Middle frontal gyrus (tissue), 1 donor: ENCODE results near the gene PFN3.

Experiments used
- DNase-seq: peaks from one replicate; pipeline ENCODE4 v3.0.0-alpha.2; 2015; ENCODE audit warnings: low spot score; ENCODE audit errors: extremely low spot score

Gene PFN3, protein sequence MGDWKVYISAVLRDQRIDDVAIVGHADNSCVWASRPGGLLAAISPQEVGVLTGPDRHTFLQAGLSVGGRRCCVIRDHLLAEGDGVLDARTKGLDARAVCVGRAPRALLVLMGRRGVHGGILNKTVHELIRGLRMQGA

DNA sequence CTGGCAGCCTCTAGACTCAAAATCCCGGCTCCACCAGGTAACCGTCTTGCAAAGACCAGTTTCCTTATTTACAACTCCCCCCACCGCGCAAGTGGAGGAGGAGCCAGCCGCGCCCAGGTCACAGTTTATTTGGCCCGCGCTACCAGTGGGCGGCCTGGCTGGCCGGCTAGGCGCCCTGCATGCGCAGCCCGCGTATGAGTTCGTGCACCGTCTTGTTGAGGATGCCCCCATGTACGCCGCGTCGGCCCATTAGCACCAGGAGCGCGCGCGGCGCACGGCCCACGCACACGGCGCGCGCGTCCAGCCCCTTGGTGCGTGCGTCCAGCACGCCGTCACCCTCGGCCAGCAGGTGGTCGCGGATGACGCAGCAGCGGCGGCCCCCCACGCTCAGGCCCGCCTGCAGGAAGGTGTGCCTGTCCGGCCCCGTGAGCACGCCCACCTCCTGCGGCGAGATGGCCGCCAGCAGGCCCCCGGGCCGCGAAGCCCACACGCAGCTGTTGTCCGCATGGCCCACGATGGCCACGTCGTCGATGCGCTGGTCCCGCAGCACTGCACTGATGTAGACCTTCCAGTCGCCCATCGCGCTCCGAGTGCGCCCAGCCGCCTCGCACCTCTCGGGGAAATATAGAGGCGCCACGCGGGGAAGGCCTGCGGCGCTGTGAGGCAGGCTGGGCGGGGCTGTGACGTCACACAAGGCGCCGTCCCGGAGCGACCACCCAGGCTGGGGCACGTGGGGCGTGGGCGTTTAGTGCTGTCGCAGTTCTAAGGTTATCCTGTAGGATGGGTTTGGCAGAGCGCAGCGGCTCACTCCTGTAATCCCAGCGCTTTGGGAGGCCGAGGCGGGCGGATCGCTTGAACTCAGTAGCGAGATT is at the start of gene PFN3:
TSS of gene PFN3 (minus strand) at position 665 of the 872 bp plus-strand sequence. CDS start at position 580, 85 bp downstream.
- no peak for DNase-seq

DNA sequence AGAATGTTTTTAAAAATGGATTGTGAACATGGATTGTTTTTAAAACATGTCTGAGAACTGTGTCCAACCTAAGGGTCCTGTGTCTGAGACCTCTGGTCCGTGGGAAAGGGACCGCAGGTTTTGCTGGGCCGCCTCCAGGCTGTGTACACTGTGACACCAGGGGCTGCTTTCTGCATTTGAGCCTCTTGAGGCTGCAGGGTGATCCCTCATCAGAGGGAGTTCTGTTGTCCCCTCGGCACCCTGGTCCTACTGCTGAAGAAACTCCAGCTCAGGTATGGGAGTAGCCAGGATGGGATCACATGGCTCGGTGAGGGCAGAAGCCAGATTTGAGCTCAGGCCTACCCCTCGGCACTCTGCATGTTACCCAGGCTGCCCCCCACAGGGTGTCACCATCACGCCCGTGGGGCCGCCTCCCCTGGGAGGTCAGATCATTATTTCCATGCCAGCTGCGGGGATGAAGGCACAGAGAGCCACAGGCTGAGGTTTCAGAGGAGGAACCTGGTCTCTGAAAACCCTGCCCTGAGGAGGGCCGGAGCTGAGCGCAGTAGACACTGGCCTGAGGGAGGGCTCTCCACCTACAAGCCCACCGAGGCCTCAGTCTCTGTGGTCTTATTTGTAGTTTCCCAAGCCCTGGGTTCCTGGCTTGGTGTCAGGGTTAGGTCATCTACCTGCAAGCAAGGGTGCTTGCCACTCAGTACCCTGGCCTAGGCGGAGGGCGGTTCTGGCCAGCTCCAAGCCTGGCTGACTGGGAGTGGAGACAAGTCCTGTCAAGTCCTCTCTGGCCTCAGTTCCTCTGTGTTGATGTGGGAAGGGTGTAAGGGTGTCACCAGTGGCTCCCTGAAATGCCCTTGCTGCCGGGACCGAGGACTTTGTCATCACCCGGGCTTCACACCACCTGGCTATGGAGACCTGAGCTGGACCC is 48.9 kb upstream of the PFN3 start:
- DNase-seq, result no peak

DNA sequence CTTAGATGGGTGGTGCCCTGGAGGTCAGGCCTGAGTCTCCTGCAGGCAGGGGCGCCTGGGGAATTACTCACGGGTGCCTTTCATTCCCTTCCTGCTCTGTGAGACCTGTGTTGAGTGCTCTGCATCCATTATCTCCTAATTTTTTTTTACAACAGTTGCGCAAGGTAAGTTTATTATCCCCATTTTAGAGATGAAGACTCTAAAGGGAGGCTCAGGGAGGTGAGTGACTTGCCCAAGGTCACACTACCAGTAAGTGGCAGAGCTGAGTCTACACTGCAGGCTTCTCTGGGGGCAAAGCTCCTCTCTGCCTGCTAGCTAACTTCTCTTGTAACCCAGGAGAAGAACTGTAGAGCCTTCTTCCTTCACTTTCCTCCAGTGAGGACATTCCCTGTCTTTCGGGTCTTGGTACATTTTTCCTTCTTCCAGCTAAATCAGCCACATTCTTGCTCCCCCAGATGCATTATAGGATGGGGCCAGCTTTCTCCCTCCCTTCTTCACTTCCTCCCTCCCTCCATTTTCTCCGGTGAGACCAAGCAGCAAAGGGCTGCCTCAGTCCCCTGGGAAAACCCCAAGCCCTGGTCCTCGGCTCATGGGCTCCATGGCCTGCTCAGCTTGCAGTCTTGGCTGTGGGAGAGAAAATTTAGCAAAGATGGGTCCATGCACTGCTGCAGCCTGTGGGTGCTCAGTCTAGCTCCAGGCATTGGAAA is 47.9 kb upstream of the PFN3 start:
- DNase-seq, result no peak

DNA sequence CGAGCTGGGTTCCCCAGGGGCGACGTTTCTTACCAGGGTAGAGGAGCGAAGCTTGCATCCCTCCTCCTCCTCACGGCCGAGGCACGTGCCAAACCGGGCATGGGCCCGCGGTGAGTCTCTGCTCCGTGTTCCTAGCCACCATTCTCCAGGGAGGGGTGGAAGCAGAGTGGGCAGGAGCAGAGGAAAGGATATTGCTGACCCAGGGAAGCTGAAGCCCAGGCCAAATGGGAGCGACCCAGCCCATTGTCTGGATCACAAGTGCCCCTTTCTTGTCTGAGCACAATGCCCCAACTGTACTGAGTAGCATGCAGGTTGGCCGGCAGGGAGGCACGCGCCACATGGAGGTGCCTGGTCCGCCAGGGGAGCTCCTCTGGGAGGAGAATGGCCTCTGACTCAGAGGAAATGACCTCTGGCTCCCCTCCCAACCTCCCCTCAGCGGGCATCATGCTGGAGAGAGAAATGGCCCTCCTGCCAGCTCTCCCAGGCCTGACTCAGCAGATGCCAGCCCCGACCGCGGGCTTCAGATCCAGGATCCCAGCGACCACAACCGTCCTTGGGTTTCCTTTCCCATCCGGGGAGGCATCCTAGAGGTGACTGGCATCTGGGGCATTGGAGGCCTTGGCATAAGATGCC is 47.3 kb upstream of the PFN3 start:
- no peak for DNase-seq

DNA sequence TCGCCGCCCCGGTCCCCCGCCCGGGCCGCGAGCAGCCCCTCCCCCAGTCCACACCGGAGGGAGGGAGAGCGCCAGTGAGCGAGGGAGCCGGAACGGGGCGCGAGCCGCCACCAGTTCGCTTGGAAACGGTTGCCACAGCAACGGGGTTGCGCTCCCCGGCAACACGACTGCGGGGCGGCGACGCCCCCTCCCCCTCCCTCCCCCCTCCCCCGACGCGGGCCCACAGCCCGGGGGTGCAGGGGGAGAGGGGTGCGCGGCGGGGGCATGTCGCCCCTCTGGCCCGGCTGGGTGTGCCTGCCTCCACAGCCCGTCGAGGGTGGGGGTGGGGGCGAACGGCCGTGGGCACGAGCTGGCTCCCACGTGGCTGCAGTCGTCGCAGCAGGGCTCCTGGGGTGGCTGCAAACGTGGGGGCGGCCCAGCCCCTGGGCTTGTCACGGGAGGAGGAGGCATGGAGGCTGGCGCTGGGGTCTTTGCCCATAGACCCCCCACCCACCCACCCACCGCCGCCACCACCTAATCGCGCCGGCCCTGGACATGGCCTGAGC is 46.7 kb upstream of the PFN3 start:
- no peak for DNase-seq

DNA sequence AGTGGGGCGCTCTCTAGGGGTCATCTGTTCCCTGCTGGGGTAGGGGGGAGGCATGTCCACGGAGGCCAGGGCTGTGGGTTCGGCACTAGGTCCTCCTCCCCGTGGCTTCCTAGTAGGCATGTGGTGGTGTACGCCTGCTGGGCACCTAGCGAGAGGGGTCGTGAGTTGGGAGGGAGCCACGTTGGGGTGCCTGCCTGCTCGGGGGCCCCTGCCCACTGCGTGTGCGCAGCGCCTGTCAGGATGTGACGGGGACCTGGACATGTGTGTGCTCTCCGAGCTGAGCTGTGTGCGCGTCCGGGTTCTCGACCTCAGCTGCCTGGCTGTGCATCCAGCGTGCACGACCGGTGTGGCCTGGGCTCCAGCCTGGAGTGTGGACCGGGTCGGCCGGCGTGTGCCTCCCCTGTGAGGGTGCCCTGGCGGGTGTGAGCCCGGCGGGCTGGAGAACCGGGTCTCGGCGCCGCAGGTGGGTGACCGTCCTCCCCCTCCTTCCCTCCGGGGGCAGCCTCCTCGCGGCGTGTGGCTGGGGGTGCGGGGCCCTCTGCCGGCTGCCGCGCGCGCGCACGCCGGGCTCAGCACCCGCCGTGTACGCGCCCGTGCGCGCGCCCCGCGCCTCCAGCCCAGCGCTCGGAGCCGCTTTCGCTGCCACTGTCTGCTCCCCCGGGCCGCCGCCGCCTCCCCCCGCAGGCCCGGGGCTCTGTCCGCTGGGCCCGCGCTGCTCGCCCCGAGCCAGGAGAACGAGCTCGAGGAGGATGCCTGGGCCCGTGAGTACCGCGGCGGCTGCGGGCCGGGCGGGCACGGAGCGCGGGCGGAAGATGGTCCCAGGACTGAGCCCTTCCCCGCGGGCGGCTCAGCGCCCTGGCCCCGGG is 46.0 kb upstream of the PFN3 start, which contains the start of gene PRR7:
TSS of gene PRR7 (plus strand) at position 615 of the 866 bp plus-strand sequence. CDS start 8,254 bp downstream, outside the sequence.
- DNase-seq, result peak; percentile 75

DNA sequence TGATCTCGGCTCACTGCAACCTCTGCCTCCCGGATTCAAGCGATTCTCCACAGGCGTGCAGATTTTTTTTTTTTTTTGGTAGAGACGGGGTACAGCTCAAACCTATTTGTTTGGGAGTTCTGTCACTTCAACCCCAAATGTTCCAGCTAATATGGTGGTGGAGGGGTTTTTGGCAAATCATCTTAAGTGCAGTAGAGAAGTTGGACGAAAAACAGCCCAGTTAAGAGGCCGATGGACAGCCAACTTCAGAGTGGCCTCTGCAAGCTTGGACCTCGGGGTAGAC is 45.4 kb upstream of the PFN3 start:
- no peak for DNase-seq

DNA sequence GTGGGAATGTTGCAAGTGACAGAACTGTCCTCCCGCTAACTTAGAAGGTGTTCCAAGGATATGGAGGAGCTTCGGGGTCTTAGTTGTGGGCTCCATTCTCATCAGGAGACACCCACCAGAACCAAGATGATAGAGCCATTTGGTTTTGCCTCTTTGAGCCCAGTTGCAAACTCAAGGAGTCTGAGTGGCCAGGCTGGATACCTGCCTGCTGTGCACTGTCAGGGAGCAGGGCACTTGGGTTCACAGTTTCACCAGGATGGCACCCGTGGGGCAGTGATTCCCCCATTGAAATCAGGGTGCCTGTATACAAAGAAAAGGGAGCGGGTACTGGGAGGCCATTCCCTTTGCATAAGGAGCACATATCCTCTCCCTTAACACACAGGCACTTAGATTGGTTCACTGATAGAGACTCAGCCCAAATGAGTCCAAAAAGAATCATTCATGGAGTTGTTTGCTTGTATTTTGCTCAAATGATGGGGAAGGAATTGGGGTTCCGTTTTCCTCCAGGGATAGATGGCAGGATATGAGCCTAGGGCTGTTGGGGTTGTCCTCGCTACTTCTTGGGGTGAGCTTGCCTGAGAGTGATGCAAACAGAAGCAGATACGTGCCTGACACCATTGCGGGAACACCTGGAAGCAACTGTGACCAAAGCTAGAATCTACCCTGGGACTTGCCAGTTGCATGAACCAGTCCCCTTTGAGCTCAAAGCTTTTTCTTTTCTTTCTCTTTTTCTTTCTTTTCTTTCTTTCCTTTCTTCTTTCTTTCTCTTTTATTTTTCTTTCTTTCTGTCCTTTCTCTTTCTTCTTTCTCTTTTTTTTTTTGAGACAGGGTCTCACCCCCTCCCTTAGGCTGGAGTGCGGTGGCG is 44.8 kb upstream of the PFN3 start:
- DNase-seq, result no peak

DNA sequence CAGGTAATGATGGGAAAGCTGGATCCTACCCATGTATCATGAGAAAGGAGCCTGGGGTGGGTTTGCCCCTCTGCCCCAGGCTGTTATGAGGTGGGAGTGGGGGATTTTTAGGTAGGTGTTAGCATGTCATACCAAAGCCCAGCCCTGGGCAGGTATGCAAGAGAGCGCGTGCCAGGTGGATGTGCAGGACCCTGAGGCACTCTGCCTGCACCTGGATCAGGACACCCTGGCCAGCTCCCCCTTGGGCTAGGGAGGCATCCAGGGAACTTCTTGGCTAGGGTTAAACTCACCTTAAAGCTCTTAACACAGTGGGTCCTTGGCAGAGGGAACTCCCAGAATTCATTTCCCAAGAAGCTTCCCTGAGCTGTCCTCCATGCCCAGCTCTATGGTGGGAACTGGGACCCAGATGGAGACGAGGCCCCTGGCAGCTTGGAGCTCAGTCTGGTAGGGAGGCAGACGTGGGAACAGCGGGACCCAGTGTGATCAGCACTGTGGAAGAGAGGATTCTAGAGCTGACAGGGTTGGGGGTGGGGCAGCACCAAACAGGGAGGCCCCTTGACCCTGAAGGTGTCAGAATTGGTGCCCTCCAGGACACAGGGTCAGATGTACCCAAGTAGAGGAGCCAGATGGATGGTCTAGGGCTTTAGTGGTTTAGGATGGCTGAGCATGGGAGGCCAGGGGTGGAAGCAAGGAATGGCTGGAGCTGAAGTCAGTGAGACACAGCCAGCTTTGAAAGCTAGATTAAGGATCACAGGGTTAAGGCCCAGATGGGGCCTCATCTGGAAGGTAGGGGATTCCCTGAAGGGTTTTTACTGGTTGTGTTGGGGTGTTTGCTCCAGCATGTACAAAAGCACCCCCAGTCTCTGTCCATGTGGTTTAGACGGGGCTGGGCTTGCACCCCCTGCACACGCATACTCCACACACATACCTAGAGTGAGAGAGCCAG is 43.9 kb upstream of the PFN3 start:
- DNase-seq, result no peak

DNA sequence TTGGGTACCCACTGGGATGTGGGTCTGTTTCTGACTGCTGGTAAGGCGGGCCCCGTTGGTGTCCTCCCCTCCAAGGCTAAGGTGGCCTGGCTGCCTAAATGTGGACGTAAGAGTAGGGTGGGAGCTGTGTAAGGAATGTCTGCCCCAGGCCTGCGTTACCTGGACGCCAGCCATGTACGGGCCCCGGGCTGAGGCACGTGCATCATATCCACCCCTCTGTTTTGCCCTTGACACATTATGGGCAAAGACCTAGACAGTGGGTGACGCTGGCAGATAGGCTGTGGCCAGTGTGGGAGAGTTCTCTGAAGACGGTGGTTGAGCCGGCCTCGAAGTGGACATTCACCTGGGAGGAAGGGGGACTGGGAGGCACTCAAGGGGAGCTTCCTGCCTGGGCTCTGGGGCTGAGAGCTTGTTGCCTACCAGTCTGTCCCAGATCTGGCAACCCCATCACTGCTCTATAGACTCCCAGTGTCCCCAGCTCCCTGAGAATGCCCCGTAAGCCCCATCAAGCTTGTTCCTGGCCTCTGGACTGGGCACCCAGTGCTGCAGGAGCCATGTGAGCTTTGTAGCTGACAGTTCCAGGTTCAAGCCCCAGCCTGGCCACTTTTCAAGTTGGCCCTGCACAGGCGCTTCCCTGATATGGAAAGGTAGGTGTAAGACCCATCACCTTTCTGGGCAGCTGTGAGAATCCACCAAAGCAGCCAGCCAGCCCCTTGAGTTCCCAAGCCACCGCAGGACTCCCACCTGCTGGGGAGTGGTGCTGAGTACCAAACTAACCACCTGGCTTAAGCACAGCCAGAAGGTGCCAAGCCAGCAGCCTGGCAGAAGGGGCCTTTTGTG is 42.9 kb upstream of the PFN3 start:
- DNase-seq, result no peak

DNA sequence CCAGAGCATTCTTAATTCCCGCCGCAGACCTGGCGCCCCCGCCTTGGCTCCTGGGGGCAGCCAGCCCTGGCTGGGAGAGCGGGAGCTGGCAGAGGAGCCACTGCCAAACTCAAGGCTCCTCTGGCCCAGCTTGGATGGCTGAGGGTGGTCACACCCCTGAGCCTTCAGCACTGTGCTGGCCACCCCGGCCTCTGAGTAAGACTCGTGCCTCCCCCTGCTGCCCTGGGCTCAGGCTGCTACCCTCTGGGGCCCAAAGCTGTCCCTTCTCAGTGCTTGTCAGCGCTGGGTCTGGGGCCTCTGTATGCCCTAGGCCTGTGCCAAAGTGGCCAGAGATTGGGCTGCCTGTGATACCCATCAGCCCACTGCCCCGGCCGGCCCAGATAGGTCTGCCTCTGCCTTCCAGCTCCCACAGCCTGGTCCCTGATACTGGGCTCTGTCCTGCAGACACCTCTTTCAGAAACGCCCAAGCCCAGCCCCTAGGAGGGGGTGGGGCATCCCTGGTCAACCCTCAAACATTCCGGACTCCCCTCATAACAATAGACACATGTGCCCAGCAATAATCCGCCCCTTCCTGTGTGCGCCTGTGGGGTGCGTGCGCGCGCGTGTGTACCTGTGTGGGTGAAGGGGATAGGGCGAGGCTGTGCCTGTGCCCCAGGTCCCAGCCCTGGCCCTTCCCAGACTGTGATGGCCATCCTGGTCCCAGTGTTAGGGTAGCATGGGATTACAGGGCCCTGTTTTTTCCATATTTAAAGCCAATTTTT is 41.8 kb upstream of the PFN3 start:
- no peak for DNase-seq

DNA sequence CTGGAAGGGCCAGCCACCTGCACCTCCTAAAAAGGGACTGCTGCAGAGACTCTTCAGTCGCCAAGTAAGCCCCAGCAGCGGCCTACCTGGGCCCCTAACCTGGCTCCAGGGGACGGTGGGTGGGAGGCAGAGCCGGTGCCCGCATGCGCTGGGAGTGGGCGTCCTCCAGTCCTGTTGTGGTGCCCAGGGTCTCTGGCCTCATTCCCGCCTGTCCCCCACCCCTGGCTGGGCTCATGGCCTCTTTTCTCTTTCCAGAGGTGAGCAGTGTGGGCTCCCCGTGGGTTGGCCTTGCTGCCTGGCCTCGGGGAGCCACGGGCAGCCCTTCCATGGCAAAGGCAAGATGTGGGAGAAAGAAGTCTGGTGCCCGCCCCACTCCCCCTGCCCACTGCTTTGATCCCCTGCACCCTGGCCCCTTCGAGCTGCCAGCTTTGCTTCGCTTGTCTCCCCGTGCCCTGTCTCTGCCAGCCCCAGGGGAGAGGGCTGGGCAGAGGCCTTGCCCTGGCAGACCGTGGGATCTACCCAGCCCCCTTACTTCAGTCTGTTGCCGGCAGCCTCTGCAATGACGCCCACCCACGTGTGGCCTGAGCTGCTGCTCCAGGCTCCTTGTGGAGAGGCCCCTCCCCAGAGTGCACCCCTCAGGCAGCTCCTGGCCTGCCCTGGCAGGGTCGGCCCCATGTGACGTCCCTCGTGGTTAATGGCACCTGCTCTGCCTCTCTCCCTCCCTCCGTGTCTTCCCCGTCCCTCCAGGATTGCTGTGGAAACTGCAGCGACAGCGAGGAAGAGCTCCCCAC is 40.7 kb upstream of the PFN3 start:
- no peak for DNase-seq

DNA sequence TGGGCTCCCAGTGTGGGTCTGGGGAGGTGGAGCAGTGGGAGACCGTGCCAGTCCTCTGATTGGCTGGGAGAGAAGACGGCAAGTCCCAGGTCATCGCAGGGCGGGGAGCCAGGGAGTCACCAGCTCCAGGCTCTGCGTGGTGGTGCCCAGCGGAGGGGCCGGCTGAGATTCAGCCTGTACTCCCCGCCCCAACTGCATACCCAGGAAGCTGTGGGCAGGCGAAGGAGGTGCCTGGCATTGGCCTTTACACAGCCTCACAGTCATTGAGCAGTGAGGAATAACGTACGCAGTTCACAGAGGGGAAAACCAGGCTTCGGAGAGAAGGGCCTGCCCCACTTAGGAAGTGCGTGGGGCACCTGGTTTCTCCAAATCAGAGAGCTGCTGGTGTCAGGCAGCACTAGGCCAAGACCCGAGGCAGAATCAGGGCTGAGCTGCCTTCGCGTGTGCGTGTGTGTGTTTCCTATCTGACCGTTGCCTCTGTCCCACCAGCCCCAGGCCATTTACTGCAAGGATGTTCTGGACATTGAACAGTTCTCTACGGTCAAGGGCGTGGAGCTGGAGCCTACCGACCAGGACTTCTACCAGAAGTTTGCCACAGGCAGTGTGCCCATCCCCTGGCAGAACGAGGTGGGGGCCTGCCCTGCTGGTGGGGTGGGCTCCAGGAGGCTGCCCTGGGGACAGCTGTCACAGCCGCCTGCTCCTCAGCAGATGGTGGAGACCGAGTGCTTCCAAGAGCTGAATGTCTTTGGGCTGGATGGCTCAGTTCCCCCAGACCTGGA is 39.9 kb upstream of the PFN3 start:
- DNase-seq, result no peak

DNA sequence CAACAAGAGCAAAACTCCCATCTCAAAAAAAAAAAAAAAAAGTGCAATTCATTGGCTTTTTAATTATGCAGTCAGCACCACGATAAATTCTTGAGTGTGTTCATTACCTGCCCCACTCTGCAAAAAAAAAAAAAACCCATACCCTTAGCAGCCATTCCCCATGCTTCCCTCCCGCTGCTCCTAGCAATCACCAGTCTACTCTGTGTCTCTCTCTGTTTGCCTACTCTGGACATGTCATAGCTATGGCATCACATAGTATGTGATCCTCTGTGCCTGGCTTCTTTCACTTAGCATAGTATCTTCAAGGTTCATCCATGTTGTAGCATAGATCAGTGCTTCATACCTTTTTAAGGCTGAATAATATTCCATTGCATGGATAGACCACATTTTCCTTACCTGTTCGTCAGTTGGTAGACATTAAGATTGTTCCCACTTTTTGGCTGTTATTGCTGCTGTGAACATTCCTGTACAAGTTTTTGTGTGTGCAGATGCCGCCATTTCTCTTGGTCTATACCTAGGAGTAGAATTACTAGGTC is 39.1 kb upstream of the PFN3 start:
- no peak for DNase-seq
